KOPT-K1 (cell line): ENCODE measurements around the gene GET4.

Experiments used
- H3K27ac ChIP-seq: fragments of 200-600 bp; sonication (generic); 2 replicates; pipeline ENCODE4 v1.5.1; 2016; ENCODE audit warnings: antibody characterized with exemption, mild to moderate bottlenecking, low read depth, low read length; ENCODE audit not compliant: poor library complexity, severe bottlenecking
- H3K36me3 ChIP-seq: fragments of 200-600 bp; sonication (generic); 2 replicates; pipeline ENCODE4 v1.5.1; 2017; ENCODE audit warnings: antibody characterized with exemption, mild to moderate bottlenecking, low read length, moderate library complexity; ENCODE audit not compliant: insufficient read depth
- H3K9me3 ChIP-seq: fragments of 200-600 bp; sonication (generic); 2 replicates; pipeline ENCODE4 v1.5.1; 2017; ENCODE audit warnings: antibody characterized with exemption, low read length, mild to moderate bottlenecking; ENCODE audit not compliant: insufficient read depth, poor library complexity, severe bottlenecking

GET4 gene

GRCh38 chr7:873367-874002 is 2.9 kb upstream of the GET4 start:
- Histone ChIP-seq H3K36me3 (peaks cover 51% of the 10 kb centered on the region), H3K27ac (peak overlapping the region; percentile 21), H3K9me3 (no peaks in the 10 kb centered on the region)

GRCh38 chr7:874031-874749 is 2.2 kb upstream of the GET4 start:
- Histone ChIP-seq H3K36me3 (peaks cover 55% of the 10 kb centered on the region), H3K9me3 (no peaks in the 10 kb centered on the region), H3K27ac (peak overlapping the region; percentile 21)

GRCh38 chr7:875051-875450 is 1.3 kb upstream of the GET4 start:
- Histone ChIP-seq H3K9me3 (no peaks in the 10 kb centered on the region), H3K27ac (no peak overlapping the region), H3K36me3 (peaks cover 56% of the 10 kb centered on the region)

GRCh38 chr7:875476-876076 is 778 bp upstream of the GET4 start:
- H3K27ac ChIP-seq: peak overlapping the region; percentile 61
- no peaks in the 10 kb centered on the region for H3K9me3 ChIP-seq
- peaks cover 58% of the 10 kb centered on the region for H3K36me3 ChIP-seq

GRCh38 chr7:876972-877311 is 588 bp downstream of the GET4 start:
- Histone ChIP-seq H3K27ac (peak overlapping the region; percentile 71), H3K36me3 (peaks cover 54% of the 10 kb centered on the region), H3K9me3 (no peaks in the 10 kb centered on the region)

GRCh38 chr7:877312-878232 is 1.2 kb downstream of the GET4 start:
- peak overlapping the region; percentile 71 for H3K27ac ChIP-seq
- H3K9me3 ChIP-seq: no peaks in the 10 kb centered on the region
- H3K36me3 ChIP-seq: peaks cover 53% of the 10 kb centered on the region

- Histone ChIP-seq H3K27ac (no peak overlapping the region), H3K36me3 (peaks cover 45% of the 10 kb centered on the region), H3K9me3 (no peaks in the 10 kb centered on the region)
Observed at GRCh38 chr7:879093-879492, 2.7 kb downstream of the GET4 start.

GRCh38 chr7:879706-880105 is 3.4 kb downstream of the GET4 start:
- Histone ChIP-seq H3K27ac (no peak overlapping the region), H3K36me3 (peaks cover 45% of the 10 kb centered on the region), H3K9me3 (no peaks in the 10 kb centered on the region)

GRCh38 chr7:880450-880849 is 4.1 kb downstream of the GET4 start:
- Histone ChIP-seq H3K27ac (no peak overlapping the region), H3K9me3 (no peaks in the 10 kb centered on the region)

GRCh38 chr7:881441-882234 is 5.3 kb downstream of the GET4 start:
- peaks cover 58% of the 10 kb centered on the region for H3K36me3 ChIP-seq
- H3K27ac ChIP-seq: no peak overlapping the region
- no peaks in the 10 kb centered on the region for H3K9me3 ChIP-seq

More at GRCh38 chr7:880450-880849, 4.1 kb downstream of the GET4 start:
- H3K36me3 ChIP-seq: peaks cover 46% of the 10 kb centered on the region

GRCh38 chr7:882336-883035 is 6.1 kb downstream of the GET4 start:
- no peak overlapping the region for H3K27ac ChIP-seq
- H3K36me3 ChIP-seq: peaks cover 66% of the 10 kb centered on the region
- no peaks in the 10 kb centered on the region for H3K9me3 ChIP-seq

- H3K36me3 ChIP-seq: peaks cover 70% of the 10 kb centered on the region
- no peaks in the 10 kb centered on the region for H3K9me3 ChIP-seq
- H3K27ac ChIP-seq: no peak overlapping the region
Observed at GRCh38 chr7:883055-884021, 7.0 kb downstream of the GET4 start.
